GM23248 (cell line): Measurements from ENCODE around the gene ASXL2.

Source experiments
- EZH2 ChIP-seq: fragments of 200-600 bp; sonication (generic); IDR thresholded peaks from 2 replicates; pipeline ENCODE4 v1.6.1; 2018; ENCODE audit warnings: antibody characterized with exemption, mild to moderate bottlenecking; ENCODE audit not compliant: insufficient read depth, poor library complexity, severe bottlenecking
- EZH2phosphoT487 ChIP-seq: fragments of 200-600 bp; sonication (generic); IDR thresholded peaks from 2 replicates; pipeline ENCODE4 v1.6.1; 2018; ENCODE audit warnings: antibody characterized with exemption, moderate library complexity, mild to moderate bottlenecking, low read depth; ENCODE audit not compliant: insufficient read depth

DNA sequence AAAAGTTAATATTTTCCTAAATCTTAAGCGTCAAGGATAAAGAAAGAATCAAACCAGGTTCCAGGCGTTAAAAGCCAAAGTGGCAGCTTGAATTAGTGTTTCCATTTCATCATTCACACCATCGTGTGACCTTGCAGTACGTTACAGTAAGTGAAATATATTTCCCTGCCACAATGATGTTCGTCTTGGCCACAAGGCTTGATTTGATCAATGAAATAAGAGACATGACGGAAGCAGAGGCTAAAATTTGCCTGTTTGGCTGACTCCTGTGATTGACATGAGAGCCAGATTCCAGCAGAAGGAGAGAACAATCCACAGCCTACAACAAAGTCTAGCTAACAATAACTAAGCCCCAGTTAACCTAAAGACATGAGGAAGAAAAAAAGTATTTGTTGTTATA, 62.0 kb downstream of the ASXL2 start:
- TF ChIP-seq EZH2 = no peak
- TF ChIP-seq EZH2phosphoT487 = no peak
